NT2/D1 (cell line): ENCODE results near the gene HOXB9.
A peak's percentile ranks its signal among the peaks of the same experiment; 100 is the strongest.

ENCODE experiments used
- DNase-seq: peaks from one replicate; pipeline ENCODE4 v3.0.0-alpha.2; 2011; ENCODE audit warnings: low read depth, low spot score
- H3K27me3 ChIP-seq: 2 replicates; pipeline ENCODE4 v1.6.0; 2011; ENCODE audit warnings: mild to moderate bottlenecking; ENCODE audit not compliant: insufficient read length, insufficient read depth
- H3K36me3 ChIP-seq: 2 replicates; pipeline ENCODE4 v1.6.1; 2011; ENCODE audit warnings: mild to moderate bottlenecking, low read length, mixed read lengths; ENCODE audit not compliant: insufficient read depth, insufficient read length
- H3K4me1 ChIP-seq: 2 replicates; pipeline ENCODE4 v1.5.1; 2011; ENCODE audit not compliant: insufficient read depth, insufficient read length
- H3K4me3 ChIP-seq: 2 replicates; pipeline ENCODE4 v1.5.1; 2011; ENCODE audit warnings: low read depth; ENCODE audit not compliant: insufficient read length
- H3K9ac ChIP-seq: 2 replicates; pipeline ENCODE4 v1.6.0; 2011; ENCODE audit warnings: low read depth; ENCODE audit not compliant: insufficient read length
- H3K9me3 ChIP-seq: 2 replicates; pipeline ENCODE4 v1.5.1; 2011; ENCODE audit warnings: mild to moderate bottlenecking, low read length; ENCODE audit not compliant: insufficient read depth
- SUZ12 ChIP-seq: IDR thresholded peaks from 2 replicates; pipeline ENCODE4 v1.6.1; 2011; ENCODE audit not compliant: insufficient read length, insufficient read depth; ENCODE audit errors: extremely low read depth
- YY1 ChIP-seq: IDR thresholded peaks from 2 replicates; pipeline ENCODE4 v1.6.1; 2011; ENCODE audit not compliant: insufficient read length, insufficient read depth
- ZNF274 ChIP-seq: IDR thresholded peaks from 2 replicates; pipeline ENCODE4 v1.6.1; 2011; ENCODE audit warnings: mild to moderate bottlenecking, low read depth, low read length

The HOXB9 gene

GRCh38 chr17:48586355-48587258 lies 39.6 kb downstream of the HOXB9 start:
- Histone ChIP-seq H3K9me3 (no peaks in the 10 kb centered on the region), H3K4me1 (peaks cover 4% of the 10 kb centered on the region), H3K36me3 (no peaks in the 10 kb centered on the region), H3K27me3 (peaks cover 100% of the 10 kb centered on the region), H3K4me3 (no peak overlapping the region), H3K9ac (no peak overlapping the region)
- TF ChIP-seq ZNF274 (no peak), SUZ12 (peak; percentile 95)
- DNase-seq: no peak

- H3K4me3 ChIP-seq: no peak overlapping the region
- no peak for TF ChIP-seq SUZ12
- TF ChIP-seq YY1: no peak
- TF ChIP-seq ZNF274: no peak
- peaks cover 100% of the 10 kb centered on the region for H3K27me3 ChIP-seq
- DNase-seq: no peak
- no peaks in the 10 kb centered on the region for H3K36me3 ChIP-seq
- peaks cover 4% of the 10 kb centered on the region for H3K4me1 ChIP-seq
- no peak overlapping the region for H3K9ac ChIP-seq
- H3K9me3 ChIP-seq: no peaks in the 10 kb centered on the region
Observed at GRCh38 chr17:48584223-48584741, 41.9 kb downstream of the HOXB9 start.

GRCh38 chr17:48583708-48584222 lies 42.4 kb downstream of the HOXB9 start:
- H3K36me3 ChIP-seq: no peaks in the 10 kb centered on the region
- DNase-seq: no peak
- no peaks in the 10 kb centered on the region for H3K9me3 ChIP-seq
- H3K9ac ChIP-seq: no peak overlapping the region
- H3K27me3 ChIP-seq: peaks cover 100% of the 10 kb centered on the region
- no peak overlapping the region for H3K4me3 ChIP-seq
- TF ChIP-seq ZNF274: no peak
- no peak for TF ChIP-seq YY1
- no peak for TF ChIP-seq SUZ12
- peaks cover 4% of the 10 kb centered on the region for H3K4me1 ChIP-seq

- H3K9ac ChIP-seq: no peak overlapping the region
- DNase-seq: no peak
- no peaks in the 10 kb centered on the region for H3K9me3 ChIP-seq
- no peaks in the 10 kb centered on the region for H3K36me3 ChIP-seq
- H3K4me3 ChIP-seq: no peak overlapping the region
- TF ChIP-seq SUZ12 (no peak), ZNF274 (no peak), YY1 (no peak)
- H3K27me3 ChIP-seq: peaks cover 98% of the 10 kb centered on the region
- H3K4me1 ChIP-seq: peaks cover 4% of the 10 kb centered on the region
Observed at GRCh38 chr17:48582750-48583069, 43.4 kb downstream of the HOXB9 start.

- Histone ChIP-seq H3K4me3 (no peak overlapping the region), H3K27me3 (peaks cover 98% of the 10 kb centered on the region)
Observed at GRCh38 chr17:48579760-48580554, 46.2 kb downstream of the HOXB9 start.

GRCh38 chr17:48579471-48579759 lies 46.7 kb downstream of the HOXB9 start:
- no peak overlapping the region for H3K4me3 ChIP-seq
- H3K27me3 ChIP-seq: peaks cover 98% of the 10 kb centered on the region
- DNase-seq: no peak
- TF ChIP-seq SUZ12 (no peak), ZNF274 (no peak), YY1 (no peak)
- peaks cover 5% of the 10 kb centered on the region for H3K4me1 ChIP-seq
- H3K9me3 ChIP-seq: no peaks in the 10 kb centered on the region
- no peak overlapping the region for H3K9ac ChIP-seq
- H3K36me3 ChIP-seq: no peaks in the 10 kb centered on the region

More at GRCh38 chr17:48579760-48580554, 46.2 kb downstream of the HOXB9 start:
- H3K9me3 ChIP-seq: no peaks in the 10 kb centered on the region
- H3K9ac ChIP-seq: no peak overlapping the region
- H3K36me3 ChIP-seq: no peaks in the 10 kb centered on the region
- no peak for DNase-seq
- H3K4me1 ChIP-seq: peaks cover 5% of the 10 kb centered on the region
- TF ChIP-seq ZNF274: no peak
- TF ChIP-seq SUZ12: no peak
- TF ChIP-seq YY1: no peak

GRCh38 chr17:48578616-48579470 lies 47.3 kb downstream of the HOXB9 start:
- Histone ChIP-seq H3K4me3 (no peak overlapping the region), H3K27me3 (peaks cover 98% of the 10 kb centered on the region), H3K9ac (peak overlapping the region; percentile 57), H3K9me3 (no peaks in the 10 kb centered on the region), H3K36me3 (no peaks in the 10 kb centered on the region), H3K4me1 (peaks cover 5% of the 10 kb centered on the region)
- TF ChIP-seq SUZ12: peak; percentile 91
- TF ChIP-seq ZNF274: no peak
- TF ChIP-seq YY1: no peak
- DNase-seq: no peak
